Large intestine (tissue), 12 donors: ENCODE data around the gene ACSM6. TPM values are rescaled to one million over a fixed set of nuclear protein-coding genes. Genes with fewer than 3 reads are reported as not detected.

ENCODE experiments used
- DNase-seq, 2 donors: peaks; one replicate each; pipeline versions ENCODE4 v3.0.0 to v3.0.0-alpha.2; 2013
- H3K27ac ChIP-seq: one replicate; pipeline ENCODE4 v1.5.1; 2013; ENCODE audit warnings: low read length
- H3K27me3 ChIP-seq: 2 replicates; pipeline ENCODE4 v1.6.1; 2013; ENCODE audit warnings: low read length; ENCODE audit not compliant: control insufficient read depth, insufficient read depth
- H3K36me3 ChIP-seq: 2 replicates; pipeline ENCODE4 v1.6.1; 2013; ENCODE audit warnings: low read length; ENCODE audit not compliant: control insufficient read depth, insufficient read depth
- H3K4me1 ChIP-seq: one replicate; pipeline ENCODE4 v1.6.1; 2013; ENCODE audit warnings: low read length; ENCODE audit not compliant: control insufficient read depth, insufficient read depth
- H3K4me3 ChIP-seq: one replicate; pipeline ENCODE4 v1.5.1; 2013; ENCODE audit warnings: low read length
- H3K9me3 ChIP-seq: one replicate; pipeline ENCODE4 v1.6.1; 2013; ENCODE audit warnings: mild to moderate bottlenecking, low read depth, low read length, moderate library complexity; ENCODE audit not compliant: control insufficient read depth
- WGBS: methylation state at CpG from one replicate; pipeline ENCODE4 v1.1.5; 2013; ENCODE audit warnings: low lambda C conversion rate; ENCODE audit not compliant: insufficient coverage; 5-methylcytosine and 5-hydroxymethylcytosine counted together
- long read RNA-seq, 11 donors: transcript quantifications; one replicate each; lab custom pipeline, GENCODE V29; 2026
- polyA plus RNA-seq: library from polyadenylated mRNA; unstranded; fragments of 120-200 nt; gene quantifications from one replicate; pipeline ENCODE4 v1.2.1, GENCODE V29; 2013

ACSM6 gene
- polyA plus RNA-seq = 0.06 TPM
- long read RNA-seq, donor 1 = 0 reads
- long read RNA-seq, donor 2 = 0 reads
- long read RNA-seq, donor 3 = 0 reads
- long read RNA-seq, donor 4 = 0 reads
- long read RNA-seq, donor 5 = 0 reads
- long read RNA-seq, donor 6 = 0 reads
- long read RNA-seq, donor 7 = 0 reads
- long read RNA-seq, donor 8 = 0 reads
- long read RNA-seq, donor 9 = 0 reads
- long read RNA-seq, donor 10 = 0 reads
- long read RNA-seq, donor 11 = 0 reads

GRCh38 chr10:95193944-95194343 is at the start of gene ACSM6:
TSS of gene ACSM6 (plus strand) at chr10:95194238. CDS start at chr10:95194486, 248 bp downstream.
- no peak within 1 kb of the TSS for H3K4me3 ChIP-seq

GRCh38 chr10:95168694-95169093 is 25.3 kb upstream of the ACSM6 start:
- no peak for DNase-seq
- Histone ChIP-seq H3K9me3 (no peaks in the 10 kb centered on the region), H3K4me3 (no peak overlapping the region), H3K36me3 (no peaks in the 10 kb centered on the region), H3K27ac (no peak overlapping the region), H3K4me1 (no peaks in the 10 kb centered on the region), H3K27me3 (no peaks in the 10 kb centered on the region)
- WGBS = no CpG with 5 or more reads among the region's 4 CpGs

More at GRCh38 chr10:95193944-95194343, at the start of gene ACSM6:
- Histone ChIP-seq H3K27me3 (no peaks in the 10 kb centered on the region), H3K27ac (no peak within 1 kb of the TSS), H3K36me3 (no peaks in the 10 kb centered on the region), H3K4me1 (no peaks in the 10 kb centered on the region), H3K9me3 (no peaks in the 10 kb centered on the region)
- WGBS = 100% methylated on average over 1 of the region's 1 CpG
- no peak for DNase-seq

- DNase-seq = no peak
- WGBS = no CpG with 5 or more reads among the region's 1 CpG
- Histone ChIP-seq H3K27me3 (no peaks in the 10 kb centered on the region), H3K27ac (no peak overlapping the region), H3K36me3 (no peaks in the 10 kb centered on the region), H3K4me3 (no peak overlapping the region), H3K4me1 (no peaks in the 10 kb centered on the region), H3K9me3 (no peaks in the 10 kb centered on the region)
Observed at GRCh38 chr10:95169522-95169921, 24.5 kb upstream of the ACSM6 start.

- Histone ChIP-seq H3K36me3 (no peaks in the 10 kb centered on the region), H3K4me3 (no peak overlapping the region), H3K27me3 (no peaks in the 10 kb centered on the region), H3K27ac (no peak overlapping the region), H3K9me3 (no peaks in the 10 kb centered on the region), H3K4me1 (no peaks in the 10 kb centered on the region)
- WGBS = 86% methylated on average over 1 of the region's 2 CpGs
- no peak for DNase-seq
Observed at GRCh38 chr10:95170790-95171189, 23.2 kb upstream of the ACSM6 start.

GRCh38 chr10:95171336-95171735 is 22.7 kb upstream of the ACSM6 start:
- no peaks in the 10 kb centered on the region for H3K9me3 ChIP-seq
- no peak for DNase-seq
- no peak overlapping the region for H3K27ac ChIP-seq
- no peaks in the 10 kb centered on the region for H3K36me3 ChIP-seq
- H3K27me3 ChIP-seq = no peaks in the 10 kb centered on the region
- H3K4me3 ChIP-seq = no peak overlapping the region
- WGBS = no CpG with 5 or more reads among the region's 3 CpGs
- H3K4me1 ChIP-seq = no peaks in the 10 kb centered on the region

- Histone ChIP-seq H3K4me3 (no peak overlapping the region), H3K9me3 (no peaks in the 10 kb centered on the region), H3K27ac (no peak overlapping the region), H3K4me1 (no peaks in the 10 kb centered on the region), H3K36me3 (no peaks in the 10 kb centered on the region), H3K27me3 (no peaks in the 10 kb centered on the region)
- no peak for DNase-seq
- no CpG with 5 or more reads among the region's 1 CpG for WGBS
Observed at GRCh38 chr10:95172851-95173250, 21.2 kb upstream of the ACSM6 start.

- no peaks in the 10 kb centered on the region for H3K9me3 ChIP-seq
- H3K4me3 ChIP-seq = no peak overlapping the region
- 100% methylated on average over 1 of the region's 2 CpGs for WGBS
- H3K27ac ChIP-seq = no peak overlapping the region
- no peaks in the 10 kb centered on the region for H3K27me3 ChIP-seq
- H3K4me1 ChIP-seq = peaks cover 3% of the 10 kb centered on the region
- DNase-seq = no peak
- no peaks in the 10 kb centered on the region for H3K36me3 ChIP-seq
Observed at GRCh38 chr10:95176101-95176500, 17.9 kb upstream of the ACSM6 start.

GRCh38 chr10:95177429-95177828 is 16.6 kb upstream of the ACSM6 start:
- Histone ChIP-seq H3K4me1 (peaks cover 3% of the 10 kb centered on the region), H3K27ac (no peak overlapping the region), H3K9me3 (no peaks in the 10 kb centered on the region), H3K27me3 (no peaks in the 10 kb centered on the region), H3K36me3 (no peaks in the 10 kb centered on the region), H3K4me3 (no peak overlapping the region)
- DNase-seq = no peak

GRCh38 chr10:95178266-95178665 is 15.8 kb upstream of the ACSM6 start:
- H3K27ac ChIP-seq = no peak overlapping the region
- no peak for DNase-seq
- no peaks in the 10 kb centered on the region for H3K36me3 ChIP-seq
- H3K4me3 ChIP-seq = no peak overlapping the region
- H3K27me3 ChIP-seq = no peaks in the 10 kb centered on the region
- H3K9me3 ChIP-seq = no peaks in the 10 kb centered on the region
- WGBS = 30% methylated on average over 1 of the region's 1 CpG
- H3K4me1 ChIP-seq = peaks cover 3% of the 10 kb centered on the region

- Histone ChIP-seq H3K27ac (no peak overlapping the region), H3K36me3 (no peaks in the 10 kb centered on the region), H3K4me3 (no peak overlapping the region), H3K4me1 (peaks cover 3% of the 10 kb centered on the region), H3K27me3 (no peaks in the 10 kb centered on the region), H3K9me3 (no peaks in the 10 kb centered on the region)
- 14% methylated on average over 1 of the region's 1 CpG for WGBS
- DNase-seq = no peak
Observed at GRCh38 chr10:95178797-95179196, 15.2 kb upstream of the ACSM6 start.

GRCh38 chr10:95181726-95182125 is 12.3 kb upstream of the ACSM6 start:
- H3K4me1 ChIP-seq = peaks cover 3% of the 10 kb centered on the region
- DNase-seq = peak in 1 of 2 donors; percentile 44
- no peak overlapping the region for H3K4me3 ChIP-seq
- H3K27me3 ChIP-seq = no peaks in the 10 kb centered on the region
- no peak overlapping the region for H3K27ac ChIP-seq
- H3K36me3 ChIP-seq = no peaks in the 10 kb centered on the region
- WGBS = 0% methylated on average over 1 of the region's 2 CpGs
- H3K9me3 ChIP-seq = no peaks in the 10 kb centered on the region
